Measurements from ENCODE around the gene FAAP20.

FAAP20 gene

GRCh38 chr1:2229911-2230731 lies 35.5 kb upstream of the FAAP20 start:
- DNase-seq = no peak

GRCh38 chr1:2229037-2229864 lies 34.7 kb upstream of the FAAP20 start:
- peak; percentile 68 for DNase-seq

- DNase-seq = no peak
Measured at GRCh38 chr1:2228694-2229036, 34.1 kb upstream of the FAAP20 start.

GRCh38 chr1:2228157-2228594 lies 33.6 kb upstream of the FAAP20 start, which contains the start of gene SKI:
Gene SKI (plus strand): TSS chr1:2228319. CDS start chr1:2228767, 448 bp downstream.
- DNase-seq = no peak

GRCh38 chr1:2227346-2228156 lies 33.0 kb upstream of the FAAP20 start:
- peak; percentile 97 for DNase-seq

GRCh38 chr1:2226525-2227345 lies 32.2 kb upstream of the FAAP20 start:
- DNase-seq = no peak

- DNase-seq = no peak
Measured at GRCh38 chr1:2224631-2225428, 30.3 kb upstream of the FAAP20 start.

- DNase-seq = no peak
Measured at GRCh38 chr1:2224170-2224584, 29.6 kb upstream of the FAAP20 start.

- no peak for DNase-seq
Measured at GRCh38 chr1:2221271-2221670, 26.7 kb upstream of the FAAP20 start.

GRCh38 chr1:2216767-2217058 lies 22.1 kb upstream of the FAAP20 start:
- DNase-seq = no peak

GRCh38 chr1:2215909-2216766 lies 21.6 kb upstream of the FAAP20 start:
- no peak for DNase-seq

- no peak for DNase-seq
Measured at GRCh38 chr1:2215329-2215728, 20.8 kb upstream of the FAAP20 start.

- DNase-seq = no peak
Measured at GRCh38 chr1:2214541-2215241, 20.1 kb upstream of the FAAP20 start.

GRCh38 chr1:2213576-2214505 lies 19.3 kb upstream of the FAAP20 start:
- no peak for DNase-seq

GRCh38 chr1:2212532-2213491 lies 18.2 kb upstream of the FAAP20 start:
- no peak for DNase-seq

- no peak for DNase-seq
Measured at GRCh38 chr1:2212274-2212531, 17.6 kb upstream of the FAAP20 start.

- DNase-seq = no peak
Measured at GRCh38 chr1:2210786-2211185, 16.2 kb upstream of the FAAP20 start.
